HG02642 (cell line): ENCODE results near the gene RASD1.

Experiments used
- ATAC-seq: cut with Tn5 transposase; IDR thresholded peaks from one replicate; pipeline ENCODE4 v1.9.1; 2021; ENCODE audit warnings: mild to moderate bottlenecking; ENCODE audit not compliant: unreplicated experiment, poor library complexity

Gene RASD1

DNA sequence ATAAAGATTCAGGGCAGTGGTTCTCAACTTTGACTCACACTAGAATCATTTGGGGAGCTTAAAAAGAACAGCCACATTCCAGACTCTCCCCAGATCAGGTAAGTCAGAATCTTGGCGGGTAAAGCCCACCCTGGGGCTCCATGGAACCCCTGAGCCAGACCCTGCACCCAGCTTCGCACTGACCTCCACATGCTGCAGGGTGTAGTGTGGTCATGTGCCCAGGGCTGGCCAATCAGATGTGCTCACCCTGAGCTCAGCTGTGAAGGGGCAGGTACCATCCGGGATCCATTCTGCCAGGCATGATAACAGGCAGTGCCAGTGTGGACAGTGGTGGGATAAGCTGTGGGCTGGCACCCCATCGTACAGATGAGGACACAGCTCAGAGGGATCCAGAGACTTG lies 47.5 kb downstream of the RASD1 start:
- no peak for ATAC-seq

DNA sequence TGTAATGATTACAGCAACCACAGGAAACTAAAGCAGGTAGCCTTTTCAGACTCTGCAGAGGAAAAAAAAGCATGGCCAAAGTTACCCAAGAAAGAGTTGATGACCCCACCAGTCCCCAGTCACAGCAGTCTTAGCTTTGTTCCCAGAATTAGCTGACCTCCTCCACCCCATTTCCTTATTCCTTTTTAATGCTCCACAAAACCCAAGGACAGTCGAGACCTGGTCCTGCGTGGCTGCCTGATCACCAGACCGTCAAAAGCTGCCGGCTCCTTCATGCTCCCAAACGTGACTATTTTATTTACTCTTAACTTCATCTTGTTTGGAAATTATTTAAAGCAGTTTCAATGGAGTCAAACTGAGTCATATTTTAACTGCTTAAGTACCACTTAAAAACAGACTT lies 48.1 kb downstream of the RASD1 start:
- ATAC-seq = no peak

DNA sequence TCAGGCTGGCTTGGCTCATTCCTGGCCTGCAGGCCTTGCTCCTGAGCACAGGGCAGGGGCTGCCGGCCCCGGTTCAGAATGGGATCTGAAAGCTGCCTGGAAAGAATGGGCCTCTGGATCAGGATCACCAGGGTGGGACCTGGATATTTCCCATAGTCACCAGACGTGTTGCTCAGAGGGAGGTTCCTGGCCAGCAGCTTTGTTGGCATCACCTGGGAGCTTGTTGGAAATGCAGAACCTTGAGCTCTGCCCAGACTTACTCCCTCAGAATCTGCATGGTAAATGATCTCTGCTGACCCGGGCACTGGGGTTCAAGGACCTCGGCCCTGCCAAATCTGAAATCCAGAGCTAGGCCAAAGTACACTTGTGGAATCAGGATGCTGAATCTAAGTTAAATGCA lies 48.9 kb downstream of the RASD1 start:
- no peak for ATAC-seq

DNA sequence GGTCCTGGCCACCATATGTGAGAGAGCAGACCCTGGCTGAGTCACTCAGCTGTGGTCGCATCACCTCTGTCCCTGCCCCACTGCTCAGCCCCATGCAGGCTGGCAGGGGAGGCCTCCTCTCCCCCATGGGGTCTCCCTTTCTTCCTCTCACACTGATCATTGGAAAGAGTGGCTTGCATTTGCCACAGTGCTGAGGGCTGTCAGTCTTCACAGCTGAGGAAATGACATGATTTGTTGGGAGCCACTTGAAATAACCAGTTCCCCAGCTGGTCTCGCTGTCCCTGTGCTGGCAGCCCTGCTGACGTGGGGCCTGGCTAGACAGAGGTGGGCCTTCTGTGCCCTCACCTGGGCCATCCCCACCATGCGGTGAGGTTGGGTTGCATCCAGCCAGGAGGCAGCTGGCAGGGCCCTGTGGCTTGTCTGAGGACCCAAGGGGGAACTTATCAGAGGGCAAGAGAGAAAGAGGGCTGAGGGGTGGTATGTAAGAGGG lies 49.5 kb downstream of the RASD1 start:
- no peak for ATAC-seq

DNA sequence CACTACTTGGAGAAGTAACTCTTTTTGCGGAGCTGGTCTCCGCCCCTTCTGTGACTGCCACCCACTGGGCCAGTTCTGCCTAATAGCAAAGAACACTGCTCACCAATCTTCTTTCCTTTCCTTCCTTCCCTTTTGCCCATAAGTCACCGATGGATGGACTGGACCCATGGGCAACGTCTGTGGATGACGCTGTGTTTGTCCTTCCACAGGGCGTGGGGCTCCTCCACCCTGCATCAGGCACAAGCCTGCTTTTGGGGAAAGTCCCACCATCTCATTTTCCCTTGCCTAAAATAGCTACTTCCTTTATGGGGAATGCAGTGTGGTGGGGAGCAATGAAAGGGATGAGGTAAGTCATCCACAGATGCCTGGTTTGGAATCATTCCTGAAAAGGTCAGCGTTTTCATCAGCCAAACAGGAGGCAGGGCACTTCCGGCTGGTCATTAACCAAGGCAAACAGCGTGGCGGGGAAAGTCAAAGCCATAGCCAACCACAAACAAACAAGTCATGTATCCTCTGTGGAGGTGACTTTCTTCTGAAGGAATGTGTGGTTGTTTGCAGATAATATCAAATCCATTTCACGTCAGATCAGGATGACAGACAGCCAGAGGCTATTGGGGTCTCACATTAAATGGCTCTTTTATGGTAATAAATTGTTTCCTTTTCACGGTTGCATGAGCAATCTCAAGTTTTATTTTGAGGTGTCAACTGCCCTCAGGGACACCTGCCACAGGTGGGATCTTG lies 50.1 kb downstream of the RASD1 start:
- ATAC-seq = no peak

DNA sequence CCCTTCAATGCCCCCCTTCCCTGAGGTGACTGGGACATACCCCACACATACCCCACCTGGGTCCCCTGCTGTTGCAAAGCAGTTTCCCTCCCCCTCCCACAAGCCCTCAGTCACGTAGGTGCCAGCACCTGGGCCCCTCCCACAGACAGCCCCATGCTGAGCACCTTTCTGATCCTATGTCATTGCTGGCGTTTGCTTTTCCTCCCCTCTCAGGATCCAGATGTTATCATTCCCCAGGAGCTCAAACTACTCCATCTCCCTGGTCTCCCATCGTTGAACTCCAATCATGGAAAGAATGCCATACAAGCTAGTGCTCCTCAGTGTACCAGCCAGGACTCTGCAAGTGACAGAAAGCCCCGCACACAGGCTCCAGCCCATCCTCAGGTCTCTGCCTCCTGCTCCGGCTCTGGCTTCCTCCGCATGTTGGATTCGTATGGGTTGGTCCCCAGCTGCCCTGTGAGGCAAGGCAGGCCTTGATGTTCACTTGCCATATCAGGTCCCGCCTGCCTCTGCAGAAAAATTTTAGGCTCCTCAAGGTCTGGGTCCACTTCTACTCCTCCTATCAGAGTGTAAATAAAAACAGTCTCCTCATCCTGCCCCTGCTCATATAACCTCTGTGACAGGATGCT lies 50.8 kb downstream of the RASD1 start:
- no peak for ATAC-seq
